ENCODE data around the gene SFRP2.

Gene SFRP2

DNA sequence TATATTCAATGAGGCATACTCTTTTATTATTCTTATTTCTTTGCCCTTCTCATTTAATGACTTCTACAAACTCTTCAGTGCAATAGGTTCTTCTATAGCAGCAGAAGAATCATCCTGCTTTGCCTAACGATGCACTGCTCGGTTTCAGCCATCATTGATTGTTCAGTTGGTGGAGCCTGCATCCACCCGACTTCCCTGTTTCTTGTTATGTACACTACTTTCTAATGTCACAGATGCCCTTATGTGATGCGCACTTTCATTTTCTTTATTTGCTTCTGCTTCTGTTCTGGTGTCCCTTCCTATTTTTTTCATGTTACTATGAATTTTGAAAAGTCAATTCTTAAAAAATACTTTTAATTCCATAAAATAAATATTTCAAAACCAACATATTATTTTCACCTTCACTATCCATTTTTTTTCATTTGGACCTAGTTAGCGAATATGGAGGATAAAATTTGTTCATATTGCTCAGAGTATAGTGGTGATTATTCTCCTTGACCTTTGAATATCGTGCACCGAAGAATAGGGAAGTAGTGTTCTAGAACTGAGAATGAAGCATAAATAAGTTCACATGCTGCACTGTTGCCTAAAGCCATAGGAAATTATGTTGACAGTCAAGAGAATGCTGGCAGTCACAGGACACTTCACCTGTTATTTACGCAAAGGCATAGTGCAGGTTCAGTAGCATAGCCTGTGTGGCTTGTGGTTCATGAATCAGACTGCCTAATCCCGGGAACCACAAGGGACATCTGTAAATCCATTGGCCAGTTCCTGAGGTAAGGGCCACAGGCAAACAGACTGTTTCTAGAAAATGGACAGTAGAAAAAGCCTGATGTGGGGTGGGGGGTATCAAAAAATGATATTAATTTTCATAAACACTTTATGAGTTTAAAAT lies 21.3 kb upstream of the SFRP2 start:
- DNase-seq (ENCODE audit: low spot score) = no peak
- Mint-ChIP-seq H3K9me3 (no peaks in the 10 kb centered on the region), H3K27ac (no peak overlapping the region), H3K27me3 (ENCODE audit: low read depth) (peaks cover 12% of the 10 kb centered on the region), H3K36me3 (ENCODE audit: low read depth) (no peaks in the 10 kb centered on the region), H3K4me3 (no peak overlapping the region), H3K4me1 (ENCODE audit: low read depth) (peaks cover 9% of the 10 kb centered on the region)

DNA sequence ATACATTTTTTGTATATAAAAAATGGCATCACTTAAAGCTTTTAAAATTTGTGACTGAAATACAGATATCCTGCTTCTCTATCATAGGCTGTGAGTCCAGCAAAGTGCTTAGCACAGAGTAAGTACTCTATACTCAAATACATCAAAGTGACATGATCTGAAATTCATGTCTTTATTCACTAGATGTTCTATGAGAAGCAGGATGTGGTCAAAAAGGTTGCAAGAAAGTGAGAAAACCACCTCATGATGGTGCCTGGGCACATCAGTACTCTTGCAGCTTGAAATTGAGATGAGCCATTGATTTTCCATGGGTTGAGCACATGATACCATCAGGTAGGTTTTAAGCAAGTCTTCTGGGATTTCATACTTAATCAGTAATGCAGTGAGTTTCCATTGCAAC lies 20.4 kb upstream of the SFRP2 start:
- H3K4me3 Mint-ChIP-seq = no peak overlapping the region
- H3K27me3 Mint-ChIP-seq (ENCODE audit: low read depth) = peaks cover 12% of the 10 kb centered on the region
- no peaks in the 10 kb centered on the region for H3K9me3 Mint-ChIP-seq
- H3K27ac Mint-ChIP-seq = no peak overlapping the region
- peaks cover 9% of the 10 kb centered on the region for H3K4me1 Mint-ChIP-seq (ENCODE audit: low read depth)
- peak; percentile 29 for DNase-seq (ENCODE audit: low spot score)
- no peaks in the 10 kb centered on the region for H3K36me3 Mint-ChIP-seq (ENCODE audit: low read depth)

DNA sequence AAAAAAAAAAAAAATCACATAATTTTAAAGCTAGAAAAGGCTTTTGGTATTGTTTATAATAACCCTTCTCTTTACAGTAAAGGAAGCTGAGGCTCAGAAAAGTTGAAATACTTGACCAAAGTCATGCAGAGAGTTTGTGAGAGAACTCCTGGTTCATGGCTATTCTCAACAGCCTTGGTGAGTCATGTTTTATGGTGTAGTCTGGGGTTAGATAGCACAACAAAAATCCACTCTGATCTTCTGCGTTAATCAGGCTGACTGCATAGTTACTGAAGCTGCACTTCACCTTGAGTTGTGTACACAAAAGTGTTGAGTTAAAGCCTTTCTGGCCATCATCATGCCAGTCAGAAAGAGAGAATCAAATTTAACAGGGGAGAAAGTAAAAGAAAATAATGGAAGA lies 19.3 kb upstream of the SFRP2 start:
- Mint-ChIP-seq H3K9me3 (no peaks in the 10 kb centered on the region), H3K4me3 (no peak overlapping the region), H3K27ac (no peak overlapping the region), H3K4me1 (ENCODE audit: low read depth) (peaks cover 9% of the 10 kb centered on the region), H3K27me3 (ENCODE audit: low read depth) (peaks cover 9% of the 10 kb centered on the region), H3K36me3 (ENCODE audit: low read depth) (no peaks in the 10 kb centered on the region)
- no peak for DNase-seq (ENCODE audit: low spot score)

DNA sequence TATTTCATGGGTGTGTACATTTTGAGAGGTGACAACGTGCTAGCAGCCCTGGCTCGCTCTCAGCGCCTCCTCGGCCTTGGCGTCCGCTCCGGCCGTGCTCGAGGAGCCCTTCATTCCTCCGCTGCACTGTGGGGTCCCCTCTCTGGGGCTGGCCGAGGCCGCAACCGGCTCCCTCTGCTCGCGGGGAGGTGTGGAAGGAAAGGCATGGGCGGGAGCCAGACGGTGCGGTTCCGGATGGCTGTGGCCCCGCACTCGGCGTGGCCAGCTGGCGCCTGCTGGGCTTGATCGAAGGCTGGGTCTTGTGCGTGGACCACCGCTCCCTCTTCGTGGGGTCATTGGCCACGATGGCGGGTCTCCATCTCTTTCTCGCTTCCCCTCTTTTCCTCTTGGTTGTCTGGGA lies 17.2 kb upstream of the SFRP2 start:
- DNase-seq (ENCODE audit: low spot score) = no peak
- peaks cover 9% of the 10 kb centered on the region for H3K27me3 Mint-ChIP-seq (ENCODE audit: low read depth)
- no peaks in the 10 kb centered on the region for H3K9me3 Mint-ChIP-seq
- H3K27ac Mint-ChIP-seq = no peak overlapping the region
- no peaks in the 10 kb centered on the region for H3K36me3 Mint-ChIP-seq (ENCODE audit: low read depth)
- H3K4me1 Mint-ChIP-seq (ENCODE audit: low read depth) = peaks cover 9% of the 10 kb centered on the region
- H3K4me3 Mint-ChIP-seq = no peak overlapping the region

- no peaks in the 10 kb centered on the region for H3K36me3 Mint-ChIP-seq (ENCODE audit: low read depth)
- no peak for DNase-seq (ENCODE audit: low spot score)
- H3K27me3 Mint-ChIP-seq (ENCODE audit: low read depth) = peaks cover 12% of the 10 kb centered on the region
- peaks cover 6% of the 10 kb centered on the region for H3K4me1 Mint-ChIP-seq (ENCODE audit: low read depth)
- H3K27ac Mint-ChIP-seq = no peak overlapping the region
- H3K4me3 Mint-ChIP-seq = no peak overlapping the region
- H3K9me3 Mint-ChIP-seq = no peaks in the 10 kb centered on the region
Observed at GRCh38 chr4:153804722-153805121, 15.8 kb upstream of the SFRP2 start.

DNA sequence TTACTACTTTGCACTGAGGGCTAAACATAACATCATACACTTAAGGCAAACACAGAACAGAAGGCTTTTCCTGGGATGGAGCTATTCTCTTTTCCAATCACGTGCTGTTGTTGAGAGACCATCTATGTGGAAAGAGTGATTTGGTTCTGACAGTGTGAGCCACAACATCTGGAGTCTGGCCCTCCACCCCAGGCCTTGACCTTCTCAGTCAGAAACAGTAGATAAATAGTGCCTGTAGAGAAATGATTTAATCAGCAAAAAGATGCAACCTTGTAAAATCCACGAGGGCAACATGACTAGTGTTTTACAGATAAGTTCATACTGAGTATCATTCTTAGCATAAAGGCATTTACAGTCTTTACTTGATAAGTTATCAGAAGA lies 10.8 kb upstream of the SFRP2 start:
- no peak overlapping the region for H3K4me3 Mint-ChIP-seq
- H3K36me3 Mint-ChIP-seq (ENCODE audit: low read depth) = no peaks in the 10 kb centered on the region
- H3K27ac Mint-ChIP-seq = no peak overlapping the region
- peaks cover 47% of the 10 kb centered on the region for H3K27me3 Mint-ChIP-seq (ENCODE audit: low read depth)
- no peak for DNase-seq (ENCODE audit: low spot score)
- no peaks in the 10 kb centered on the region for H3K4me1 Mint-ChIP-seq (ENCODE audit: low read depth)
- no peaks in the 10 kb centered on the region for H3K9me3 Mint-ChIP-seq

DNA sequence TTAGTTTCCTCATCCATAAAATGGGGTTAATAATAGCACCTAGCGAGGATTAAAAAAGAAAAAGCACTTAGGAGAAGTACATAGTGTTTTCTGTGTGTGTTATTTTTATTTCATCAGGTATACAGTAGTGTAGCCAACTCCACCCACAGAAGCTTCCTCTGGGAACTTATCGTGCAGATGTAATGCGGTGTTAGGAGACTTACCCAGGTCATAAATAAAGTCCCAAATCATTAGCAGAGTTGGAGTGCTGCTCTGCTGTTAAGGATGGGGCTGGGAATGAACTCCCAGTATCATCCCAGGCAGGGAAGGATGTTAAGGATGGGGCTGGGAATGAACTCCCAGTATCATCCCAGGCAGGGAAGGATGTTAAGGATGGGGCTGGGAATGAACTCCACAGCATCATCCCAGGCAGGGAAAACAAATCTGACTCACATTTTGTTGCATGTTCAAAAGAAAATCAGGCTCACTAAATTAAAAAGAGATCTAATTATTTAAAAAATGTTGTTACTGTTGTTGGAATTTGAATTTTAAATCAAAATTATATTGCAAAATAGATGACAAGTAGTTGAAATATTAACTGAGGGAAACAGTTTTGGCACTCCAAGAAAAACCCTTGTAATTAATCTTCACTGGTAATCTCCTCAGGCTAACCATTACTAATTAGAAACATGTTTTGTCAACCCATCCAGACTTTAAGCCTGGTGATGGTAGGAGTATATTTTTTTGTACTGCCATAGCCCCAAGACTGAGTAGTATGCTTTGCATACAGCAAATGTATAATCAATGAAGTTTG lies 10.2 kb upstream of the SFRP2 start:
- Mint-ChIP-seq H3K36me3 (ENCODE audit: low read depth) (no peaks in the 10 kb centered on the region), H3K27ac (no peak overlapping the region), H3K4me1 (ENCODE audit: low read depth) (no peaks in the 10 kb centered on the region), H3K9me3 (no peaks in the 10 kb centered on the region), H3K27me3 (ENCODE audit: low read depth) (peaks cover 53% of the 10 kb centered on the region), H3K4me3 (no peak overlapping the region)
- no peak for DNase-seq (ENCODE audit: low spot score)

DNA sequence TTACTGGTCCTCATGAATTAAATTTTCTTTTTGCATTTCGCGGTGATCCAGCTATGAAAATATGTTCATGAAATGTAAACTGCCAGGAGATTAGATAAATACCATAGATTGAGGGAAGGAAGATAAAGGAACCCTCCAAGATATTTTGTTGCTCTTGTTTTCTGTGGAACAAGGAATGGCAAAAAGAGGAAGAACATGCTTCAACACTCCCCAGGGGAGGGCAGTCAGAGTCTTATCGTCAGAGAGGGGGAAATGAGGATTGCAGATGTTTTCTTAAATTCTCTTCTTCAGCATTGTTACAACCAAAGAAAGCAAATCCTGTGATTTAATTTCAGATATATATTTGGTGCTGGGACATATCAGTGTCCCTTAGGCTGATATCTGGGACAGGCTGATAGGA lies 9.5 kb upstream of the SFRP2 start:
- Mint-ChIP-seq H3K4me3 (no peak overlapping the region), H3K27me3 (ENCODE audit: low read depth) (peaks cover 59% of the 10 kb centered on the region), H3K27ac (no peak overlapping the region), H3K9me3 (no peaks in the 10 kb centered on the region), H3K36me3 (ENCODE audit: low read depth) (no peaks in the 10 kb centered on the region), H3K4me1 (ENCODE audit: low read depth) (no peaks in the 10 kb centered on the region)
- no peak for DNase-seq (ENCODE audit: low spot score)

DNA sequence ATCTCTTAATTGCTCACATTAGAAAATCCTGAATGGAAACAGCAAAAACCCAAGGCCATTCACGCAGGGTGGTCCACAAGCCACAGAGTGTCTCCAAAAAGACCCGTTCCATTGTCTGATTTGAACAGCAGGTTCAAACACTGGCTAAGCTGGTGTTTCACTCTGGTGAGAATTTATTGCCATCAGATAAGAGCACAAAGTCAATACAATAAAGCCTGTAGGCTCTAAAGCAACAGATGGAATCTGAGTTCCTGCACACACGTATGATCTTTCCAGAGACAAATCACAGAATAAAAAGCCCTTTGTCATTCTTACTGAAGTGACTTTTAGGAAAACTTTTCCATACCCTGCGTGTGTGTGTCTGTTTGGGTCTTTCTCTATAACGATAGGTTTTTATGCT lies 5.1 kb upstream of the SFRP2 start:
- DNase-seq (ENCODE audit: low spot score) = no peak
- Mint-ChIP-seq H3K4me3 (no peak overlapping the region), H3K4me1 (ENCODE audit: low read depth) (peaks cover 9% of the 10 kb centered on the region), H3K9me3 (no peaks in the 10 kb centered on the region), H3K36me3 (ENCODE audit: low read depth) (no peaks in the 10 kb centered on the region), H3K27me3 (ENCODE audit: low read depth) (peaks cover 88% of the 10 kb centered on the region), H3K27ac (no peak overlapping the region)

DNA sequence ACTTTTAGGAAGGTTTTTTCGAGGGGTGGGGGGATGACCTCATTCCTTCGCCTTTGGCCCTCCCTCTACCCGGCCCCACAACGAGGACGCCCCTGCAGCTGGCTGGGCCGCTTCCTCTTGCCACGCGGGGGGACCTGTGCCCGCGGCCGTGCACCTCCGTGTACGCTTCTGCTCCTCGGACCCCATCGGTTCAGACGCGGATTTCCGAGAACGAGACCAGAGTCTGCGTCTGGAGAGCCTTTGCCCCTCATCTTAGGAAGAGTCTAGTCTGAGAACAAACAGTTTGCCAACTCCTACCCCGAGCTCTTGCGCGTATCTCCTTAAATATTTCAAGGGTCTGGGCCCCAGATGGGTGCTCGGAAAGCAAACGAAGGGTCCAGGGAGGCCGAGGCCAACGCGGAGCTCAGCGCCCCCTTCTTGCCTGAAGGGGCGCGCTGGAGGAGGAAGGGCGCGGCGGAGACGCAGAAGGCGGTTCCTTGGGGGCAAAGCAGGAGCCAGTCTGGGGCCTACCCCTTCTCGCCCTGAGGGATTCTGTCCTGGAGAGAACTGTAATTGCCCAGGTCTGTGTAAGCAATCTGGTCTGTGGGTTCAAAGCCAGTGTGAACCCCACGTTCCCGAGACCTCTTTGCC lies 3.9 kb upstream of the SFRP2 start:
- Mint-ChIP-seq H3K9me3 (no peaks in the 10 kb centered on the region), H3K4me3 (no peak overlapping the region), H3K27ac (no peak overlapping the region), H3K36me3 (ENCODE audit: low read depth) (no peaks in the 10 kb centered on the region), H3K27me3 (ENCODE audit: low read depth) (peaks cover 88% of the 10 kb centered on the region), H3K4me1 (ENCODE audit: low read depth) (peaks cover 9% of the 10 kb centered on the region)
- no peak for DNase-seq (ENCODE audit: low spot score)

GRCh38 chr4:153791746-153792617 lies 3.1 kb upstream of the SFRP2 start:
- Mint-ChIP-seq H3K27ac (no peak overlapping the region), H3K36me3 (ENCODE audit: low read depth) (no peaks in the 10 kb centered on the region), H3K27me3 (ENCODE audit: low read depth) (peaks cover 88% of the 10 kb centered on the region), H3K9me3 (no peaks in the 10 kb centered on the region), H3K4me1 (ENCODE audit: low read depth) (peaks cover 9% of the 10 kb centered on the region), H3K4me3 (peak overlapping the region; percentile 65)
- DNase-seq (ENCODE audit: low spot score) = no peak

DNA sequence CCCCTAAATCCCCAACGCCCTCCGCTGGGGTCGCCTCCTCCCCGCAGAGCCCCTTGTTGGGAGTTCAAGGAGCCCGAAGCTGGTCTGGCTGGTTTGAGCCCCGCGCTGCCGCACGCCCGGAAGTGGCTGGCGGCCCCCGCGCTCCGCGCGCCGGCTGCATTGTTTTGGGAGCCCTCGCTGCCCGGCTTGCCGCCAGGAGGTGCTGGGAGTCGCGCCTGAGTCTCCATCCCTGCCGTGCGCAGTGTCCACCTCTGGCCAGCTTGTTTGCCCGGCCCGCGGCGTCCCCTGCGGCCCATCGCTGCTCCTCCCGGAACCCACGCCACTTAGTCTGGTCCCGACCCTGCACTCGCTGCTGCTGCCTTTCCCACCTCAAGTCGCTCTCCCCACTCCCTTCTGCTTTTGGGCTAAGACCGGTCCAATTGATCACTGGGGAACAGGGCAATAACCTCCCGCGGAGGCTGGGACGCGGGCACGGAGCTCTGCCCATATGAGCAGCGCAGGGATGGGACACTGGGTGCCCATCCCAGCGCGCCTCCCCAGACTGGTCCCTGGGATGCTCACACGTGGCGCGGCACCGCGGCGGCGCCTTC lies 2.2 kb upstream of the SFRP2 start:
- Mint-ChIP-seq H3K9me3 (no peaks in the 10 kb centered on the region), H3K36me3 (ENCODE audit: low read depth) (no peaks in the 10 kb centered on the region), H3K27ac (no peak overlapping the region), H3K4me1 (ENCODE audit: low read depth) (peaks cover 9% of the 10 kb centered on the region), H3K4me3 (peak overlapping the region; percentile 65), H3K27me3 (ENCODE audit: low read depth) (peaks cover 91% of the 10 kb centered on the region)
- peak; percentile 20 for DNase-seq (ENCODE audit: low spot score)

- H3K27ac Mint-ChIP-seq = no peak overlapping the region
- H3K27me3 Mint-ChIP-seq (ENCODE audit: low read depth) = peaks cover 91% of the 10 kb centered on the region
- H3K4me3 Mint-ChIP-seq = no peak overlapping the region
- H3K9me3 Mint-ChIP-seq = no peaks in the 10 kb centered on the region
- no peaks in the 10 kb centered on the region for H3K36me3 Mint-ChIP-seq (ENCODE audit: low read depth)
- no peak for DNase-seq (ENCODE audit: low spot score)
- H3K4me1 Mint-ChIP-seq (ENCODE audit: low read depth) = peaks cover 9% of the 10 kb centered on the region
Observed at GRCh38 chr4:153790500-153790865, 1.6 kb upstream of the SFRP2 start.

Measured in T-helper 2 cell treated with Interferon-gamma antibody and Interleukin-4, amounts not matched to agents 5 μg/mL and 100 μg/mL, for 36 hours (primary cell).